H1 (cell line): ENCODE results near the gene TRAIP. TPM values are rescaled to one million over a fixed set of nuclear protein-coding genes. Genes with fewer than 3 reads are reported as not detected.
A peak's percentile ranks its signal among the peaks of the same experiment; 100 is the strongest.

Experiments
- CTCF ChIA-PET: fragments of 300-600 bp; sonication (Branson Sonifier 250); formaldehyde crosslinking; loops from one replicate; lab custom pipeline; 2021; ENCODE audit not compliant: partially characterized antibody; lab: Charles Lee
- POLR2A ChIA-PET: fragments of 300-600 bp; sonication (Branson Sonifier 250); formaldehyde crosslinking; loops from one replicate; lab custom pipeline; 2021; ENCODE audit warnings: inconsistent platforms; ENCODE audit not compliant: partially characterized antibody; lab: Charles Lee
- DNase-seq, 2 experiments: peaks; one replicate each; pipeline versions ENCODE4 v3.0.0 to v3.0.0-alpha.2; 2010 to 2022; ENCODE audit warnings: low spot score in 2 of 2, low read depth in 1 of 2, mixed read lengths in 1 of 2
- FAIRE-seq: peaks from 2 replicates; lab custom pipeline; 2011; peaks lifted over from hg19 to GRCh38; lab: Jason Lieb, UNC
- H2AFZ ChIP-seq: 2 replicates; pipeline ENCODE4 v1.8.1; 2012; ENCODE audit warnings: low read length, inconsistent platforms
- H2AK5ac ChIP-seq: 2 replicates; pipeline ENCODE4 v1.6.1; 2013; ENCODE audit warnings: low read depth, low read length
- H2BK120ac ChIP-seq: replicated peaks from 2 replicates; pipeline ENCODE3; 2013; ENCODE audit warnings: low read depth, low read length, inconsistent platforms
- H2BK12ac ChIP-seq: 2 replicates; pipeline ENCODE4 v1.6.1; 2013; ENCODE audit warnings: low read depth, low read length
- H2BK15ac ChIP-seq: 2 replicates; pipeline ENCODE4 v1.6.1; 2013; ENCODE audit warnings: low read length
- H2BK20ac ChIP-seq: 2 replicates; pipeline ENCODE4 v1.6.1; 2013; ENCODE audit warnings: low read length
- H2BK5ac ChIP-seq: 2 replicates; pipeline ENCODE4 v1.6.1; 2013; ENCODE audit warnings: low read depth, low read length
- H3K14ac ChIP-seq: 2 replicates; pipeline ENCODE4 v1.6.1; 2013; ENCODE audit warnings: inconsistent platforms; ENCODE audit not compliant: insufficient read length
- H3K18ac ChIP-seq: 2 replicates; pipeline ENCODE4 v1.6.1; 2013; ENCODE audit warnings: low read length; ENCODE audit errors: extremely low read depth
- H3K23ac ChIP-seq: 2 replicates; pipeline ENCODE4 v1.6.1; 2013; ENCODE audit warnings: inconsistent platforms; ENCODE audit not compliant: insufficient read length
- H3K23me2 ChIP-seq: 2 replicates; pipeline ENCODE4 v1.6.1; 2013; ENCODE audit warnings: low read depth, low read length
- H3K27ac ChIP-seq: 2 replicates; pipeline ENCODE4 v1.6.1; 2011; ENCODE audit warnings: low read depth, low read length, inconsistent platforms
- H3K27me3 ChIP-seq, 4 experiments: replicated peaks in 1 of 4; 1 replicate in 1 of 4; 2 replicates in 3 of 4; pipeline versions ENCODE4 v1.6.1 to v1.8.1; 2011 to 2013; ENCODE audit warnings: low read length in 3 of 4, mild to moderate bottlenecking in 3 of 4, inconsistent platforms in 2 of 4, mixed read lengths in 2 of 4, moderate library complexity in 1 of 4; ENCODE audit not compliant: control insufficient read depth in 3 of 4, insufficient read depth in 3 of 4; ENCODE audit errors: extremely low read depth in 1 of 4
- H3K36me3 ChIP-seq, 4 experiments: 2 replicates each; pipeline versions ENCODE4 v1.6.1 to v1.8.1; 2011 to 2013; ENCODE audit warnings: mild to moderate bottlenecking in 4 of 4, low read length in 3 of 4, moderate library complexity in 2 of 4, control low read depth in 1 of 4, inconsistent platforms in 1 of 4; ENCODE audit not compliant: insufficient read depth in 4 of 4, control insufficient read depth in 2 of 4
- H3K4ac ChIP-seq: replicated peaks from 2 replicates; pipeline ENCODE3; 2013; ENCODE audit warnings: low read length, low read depth, mixed read lengths, inconsistent platforms; ENCODE audit not compliant: insufficient read length
- H3K4me1 ChIP-seq, 4 experiments: replicated peaks in 1 of 4; 1 replicate in 1 of 4; 2 replicates in 3 of 4; pipeline versions ENCODE4 v1.6.1 to v1.8.1; 2011 to 2013; ENCODE audit warnings: low read length in 3 of 4, inconsistent platforms in 2 of 4, mixed read lengths in 1 of 4; ENCODE audit not compliant: insufficient read depth in 4 of 4, control insufficient read depth in 3 of 4
- H3K4me2 ChIP-seq, 2 experiments: 2 replicates each; pipeline versions ENCODE4 v1.6.1 to v1.8.1; 2011 to 2013; ENCODE audit warnings: low read depth in 2 of 2, low read length in 2 of 2, control low read depth in 1 of 2, inconsistent platforms in 1 of 2, mild to moderate bottlenecking in 1 of 2; ENCODE audit not compliant: insufficient read depth in 1 of 2
- H3K4me3 ChIP-seq, 4 experiments: fragments of 200-600, 300-600 bp in 1 of 4; sonication (generic), shearing (Covaris generic), sonication (Bioruptor Twin) in 1 of 4; 2 replicates each; pipeline versions ENCODE4 v1.5.1 to v1.8.1; 2011 to 2016; ENCODE audit warnings: low read length in 4 of 4, low read depth in 3 of 4, control low read depth in 2 of 4, inconsistent platforms in 2 of 4, mild to moderate bottlenecking in 2 of 4, mixed read lengths in 1 of 4, moderate library complexity in 1 of 4; ENCODE audit not compliant: insufficient read depth in 2 of 4; ENCODE audit errors: extremely low read depth in 1 of 4
- H3K56ac ChIP-seq: replicated peaks from 2 replicates; pipeline ENCODE3; 2013; ENCODE audit warnings: low read depth, mild to moderate bottlenecking, mixed read lengths, low read length, inconsistent platforms; ENCODE audit not compliant: insufficient read length
- H3K79me1 ChIP-seq: 2 replicates; pipeline ENCODE4 v1.6.1; 2013; ENCODE audit warnings: low read depth, low read length, control low read depth
- H3K79me2 ChIP-seq, 2 experiments: 2 replicates each; pipeline versions ENCODE4 v1.6.1 to v1.8.1; 2012 to 2013; ENCODE audit warnings: low read length in 2 of 2, mild to moderate bottlenecking in 2 of 2, inconsistent platforms in 1 of 2; ENCODE audit not compliant: insufficient read depth in 2 of 2, control insufficient read depth in 1 of 2
- H3K9ac ChIP-seq, 4 experiments: replicated peaks in 1 of 4; 1 replicate in 1 of 4; 2 replicates in 3 of 4; pipeline versions ENCODE4 v1.6.1 to v1.8.1; 2011 to 2013; ENCODE audit warnings: low read depth in 3 of 4, low read length in 3 of 4, control low read depth in 2 of 4, mild to moderate bottlenecking in 2 of 4, moderate library complexity in 2 of 4, inconsistent platforms in 1 of 4; ENCODE audit errors: extremely low read depth in 1 of 4
- H3K9me3 ChIP-seq, 2 experiments: 2 replicates each; pipeline versions ENCODE4 v1.6.1 to v1.8.1; 2012 to 2013; ENCODE audit warnings: mild to moderate bottlenecking in 2 of 2, moderate library complexity in 2 of 2, control low read depth in 1 of 2, inconsistent platforms in 1 of 2, low read depth in 1 of 2, low read length in 1 of 2, mixed read lengths in 1 of 2; ENCODE audit not compliant: insufficient read depth in 2 of 2
- H4K20me1 ChIP-seq, 2 experiments: replicated peaks in 1 of 2; 2 replicates each; pipeline versions ENCODE3 to v1.8.1; 2011 to 2013; ENCODE audit warnings: inconsistent platforms in 2 of 2, low read length in 2 of 2, mild to moderate bottlenecking in 1 of 2; ENCODE audit not compliant: insufficient read depth in 2 of 2, control insufficient read depth in 1 of 2
- H4K5ac ChIP-seq: 2 replicates; pipeline ENCODE4 v1.6.1; 2013; ENCODE audit warnings: low read length, low read depth, mixed read lengths, inconsistent platforms; ENCODE audit not compliant: insufficient read length
- H4K8ac ChIP-seq: 2 replicates; pipeline ENCODE4 v1.8.0; 2013; ENCODE audit warnings: mild to moderate bottlenecking, moderate library complexity, low read length, inconsistent platforms; ENCODE audit not compliant: insufficient read depth; ENCODE audit errors: extremely low read depth
- H4K91ac ChIP-seq: replicated peaks from 2 replicates; pipeline ENCODE3; 2013; ENCODE audit warnings: low read length, mixed read lengths, inconsistent platforms; ENCODE audit not compliant: insufficient read length
- TCF12 ChIP-seq: IDR thresholded peaks from 2 replicates; pipeline ENCODE4 v1.6.1; 2011; ENCODE audit warnings: low read depth, mild to moderate bottlenecking, low read length
- WGBS, 2 experiments: shearing (Covaris generic) in 1 of 2; methylation state at CpG; one replicate each; pipeline versions ENCODE4 v1.1.6 to v1.1.7; 2013 to 2015; ENCODE audit warnings: low lambda C conversion rate in 2 of 2, mixed read lengths in 2 of 2, inconsistent platforms in 1 of 2, low coverage in 1 of 2, missing lambda C conversion rate in 1 of 2; ENCODE audit not compliant: insufficient replicate concordance in 2 of 2, insufficient coverage in 1 of 2, insufficient read length in 1 of 2; ENCODE audit errors: extremely low coverage in 1 of 2, missing lambda C conversion rate in 1 of 2; 5-methylcytosine and 5-hydroxymethylcytosine counted together
- polyA plus RNA-seq, 7 experiments: library from polyadenylated mRNA; depleted of rRNA in 3 of 7; stranded (reverse) in 5 of 7; unstranded in 2 of 7; fragments of >200 nt in 5 of 7; fragments of 200-250 nt in 2 of 7; gene quantifications; 1 replicate in 5 of 7; 2 replicates in 1 of 7; 4 replicates in 1 of 7; pipeline versions ENCODE4 v1.2.1 to v1.2.3, GENCODE V29; 2011 to 2013; ENCODE audit warnings: missing spikeins in 2 of 7, mixed read lengths in 2 of 7
- total RNA-seq: library from RNA; stranded (reverse); fragmentation: NEBNext Ultra II Directional; extraction: Animal tissue kit (Norgen Biotek cat#: 25700); gene quantifications from 2 replicates; pipeline ENCODE4 v1.2.1, GENCODE V29; 2021

TRAIP gene
- total and polyA plus RNA-seq, 2 of the 8 experiments (the other 6 are each of a cell fraction or from before 2014, with no cell fraction given) = 27.7 to 28.1 TPM

GRCh38 chr3:49877716-49878115, 21.4 kb upstream of the TRAIP start:
- no peak overlapping the region for H2BK20ac ChIP-seq
- H3K14ac ChIP-seq = no peak overlapping the region
- H3K9ac ChIP-seq = no peak overlapping the region
- H2BK12ac ChIP-seq = no peak overlapping the region
- H3K4ac ChIP-seq = no peak overlapping the region
- WGBS, 2 experiments = 83% methylated on average over 2 of the region's 2 CpGs; no CpG with 5 or more reads in 1 of the 2 experiments
- H3K4me3 ChIP-seq = no peak overlapping the region
- no peak overlapping the region for H2BK5ac ChIP-seq
- no peak overlapping the region for H3K27ac ChIP-seq
- H4K8ac ChIP-seq = no peak overlapping the region
- H2AK5ac ChIP-seq = no peak overlapping the region
- peaks cover 10 to 22% (median 17%) of the 10 kb centered on the region in 4 experiments for H3K4me1 ChIP-seq
- no peaks in the 10 kb centered on the region for H3K79me2 ChIP-seq
- H3K23ac ChIP-seq = no peak overlapping the region
- FAIRE-seq (no peak), DNase-seq (no peak)
- H3K36me3 ChIP-seq = no peaks in the 10 kb centered on the region
- no peak overlapping the region for H3K4me2 ChIP-seq
- no peaks in the 10 kb centered on the region for H3K9me3 ChIP-seq
- no peak for TF ChIP-seq TCF12
- no peak overlapping the region for H2BK120ac ChIP-seq
- no peak overlapping the region for H4K5ac ChIP-seq
- POLR2A ChIA-PET = interaction anchor here (1.0 to 16.1 kb wide), 3 partner anchors 10 to 38 kb away, joined by 3 to 149 read pairs (median 4); partner anchors contain the start of gene CAMKV
- H4K20me1 ChIP-seq = no peaks in the 10 kb centered on the region
- H2AFZ ChIP-seq = no peak overlapping the region
- CTCF ChIA-PET = interaction anchor here (0.8 to 10.1 kb wide), 5 partner anchors 8 to 36 kb away, joined by 3 to 89 read pairs (median 8); partner anchors contain the start of gene CAMKV
- H3K79me1 ChIP-seq = no peaks in the 10 kb centered on the region
- H3K27me3 ChIP-seq = no peaks in the 10 kb centered on the region; a peak in 1 of 7 replicates
- H3K56ac ChIP-seq = no peak overlapping the region
- no peak overlapping the region for H3K18ac ChIP-seq
- 0 out of 2 replicates have a peak overlapping the region, but pooled peaks have one; percentile 72 for H2BK15ac ChIP-seq
- no peak overlapping the region for H4K91ac ChIP-seq
- no peaks in the 10 kb centered on the region for H3K23me2 ChIP-seq
